ENCODE data around the gene CLEC1A.

The CLEC1A gene

DNA sequence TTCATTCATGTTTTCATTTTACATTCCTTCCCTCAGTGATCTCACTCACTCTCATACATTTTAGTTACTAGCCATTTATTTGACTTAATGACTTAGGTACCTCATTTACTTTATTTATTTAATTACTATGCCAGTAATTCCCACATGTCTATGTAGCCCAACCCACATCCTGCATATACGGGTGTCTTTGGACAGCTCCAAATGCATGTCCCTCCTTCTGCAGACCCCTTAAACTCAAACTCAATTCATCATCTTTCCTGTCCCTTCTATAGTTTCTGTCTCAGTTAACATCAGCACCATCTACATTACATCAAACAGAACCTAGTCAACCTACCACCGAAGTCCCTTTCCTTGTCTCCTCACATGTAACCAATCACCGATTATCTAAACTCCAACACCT lies 2.8 kb downstream of the CLEC1A start:
- H2AFZ ChIP-seq (ENCODE audit: low read depth, low read length), result no peak overlapping the region
- no peaks in the 10 kb centered on the region for H3K27me3 ChIP-seq (ENCODE audit: low read depth, low read length)
- no peaks in the 10 kb centered on the region for H3K9me3 ChIP-seq (ENCODE audit: insufficient read depth, low read length)
- no peaks in the 10 kb centered on the region for H3K79me2 ChIP-seq (ENCODE audit: low read length)
- no peak overlapping the region for H3K4me2 ChIP-seq (ENCODE audit: low read length)
- no peaks in the 10 kb centered on the region for H4K20me1 ChIP-seq (ENCODE audit: insufficient read depth, low read length)
- peaks cover 43% of the 10 kb centered on the region for H3K4me1 ChIP-seq (ENCODE audit: low read length)
- no peak overlapping the region for H3K27ac ChIP-seq (ENCODE audit: low read length)
- H3K4me3 ChIP-seq (ENCODE audit: low read length), result no peak overlapping the region
- H3K9ac ChIP-seq (ENCODE audit: low read length), result no peak overlapping the region
- TF ChIP-seq, protein P1, sequence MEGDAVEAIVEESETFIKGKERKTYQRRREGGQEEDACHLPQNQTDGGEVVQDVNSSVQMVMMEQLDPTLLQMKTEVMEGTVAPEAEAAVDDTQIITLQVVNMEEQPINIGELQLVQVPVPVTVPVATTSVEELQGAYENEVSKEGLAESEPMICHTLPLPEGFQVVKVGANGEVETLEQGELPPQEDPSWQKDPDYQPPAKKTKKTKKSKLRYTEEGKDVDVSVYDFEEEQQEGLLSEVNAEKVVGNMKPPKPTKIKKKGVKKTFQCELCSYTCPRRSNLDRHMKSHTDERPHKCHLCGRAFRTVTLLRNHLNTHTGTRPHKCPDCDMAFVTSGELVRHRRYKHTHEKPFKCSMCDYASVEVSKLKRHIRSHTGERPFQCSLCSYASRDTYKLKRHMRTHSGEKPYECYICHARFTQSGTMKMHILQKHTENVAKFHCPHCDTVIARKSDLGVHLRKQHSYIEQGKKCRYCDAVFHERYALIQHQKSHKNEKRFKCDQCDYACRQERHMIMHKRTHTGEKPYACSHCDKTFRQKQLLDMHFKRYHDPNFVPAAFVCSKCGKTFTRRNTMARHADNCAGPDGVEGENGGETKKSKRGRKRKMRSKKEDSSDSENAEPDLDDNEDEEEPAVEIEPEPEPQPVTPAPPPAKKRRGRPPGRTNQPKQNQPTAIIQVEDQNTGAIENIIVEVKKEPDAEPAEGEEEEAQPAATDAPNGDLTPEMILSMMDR (IDR thresholded peaks at IDR 0.05; ENCODE audit: low read depth, low read length), result no peak
- TF ChIP-seq EZH2phosphoT487 (IDR thresholded peaks at IDR 0.05; ENCODE audit: low read depth), result no peak
- H3K36me3 ChIP-seq (replicated peaks; ENCODE audit: low read depth, low read length), result no peaks in the 10 kb centered on the region

DNA sequence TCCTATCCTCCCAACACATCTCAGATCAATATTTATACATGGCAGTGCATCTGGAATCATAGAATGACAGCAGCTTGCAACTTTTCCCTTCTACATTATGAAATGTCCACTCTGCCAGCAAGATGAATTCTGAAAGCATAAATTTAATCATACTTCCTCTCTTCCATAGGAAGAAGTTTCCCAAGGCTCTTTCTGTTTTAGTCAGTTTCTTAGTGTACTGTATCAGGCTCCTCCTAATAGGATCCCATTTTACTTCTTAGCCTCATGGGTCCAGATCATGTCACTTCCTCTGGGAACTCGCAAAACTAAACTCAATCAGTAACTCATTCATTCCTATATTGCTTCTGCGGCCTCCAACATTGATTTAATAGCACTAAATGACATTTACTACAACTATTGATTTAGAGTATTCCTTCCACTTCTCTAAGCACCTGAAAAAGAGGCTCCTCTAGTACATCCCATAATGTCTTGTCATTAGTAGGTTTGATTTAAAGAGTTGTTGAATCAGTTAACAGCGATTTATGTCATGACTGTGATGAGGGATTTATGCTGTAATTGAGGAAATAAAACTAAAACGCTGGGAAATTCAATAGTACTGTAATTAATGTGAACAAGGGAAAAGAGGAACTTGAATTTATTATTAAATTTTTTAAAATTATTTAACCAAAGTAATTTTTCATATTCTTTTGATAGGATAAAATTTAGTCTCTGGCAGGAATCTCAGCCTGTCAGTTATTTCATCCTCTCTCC lies 4.0 kb downstream of the CLEC1A start:
- no peaks in the 10 kb centered on the region for H3K36me3 ChIP-seq (replicated peaks; ENCODE audit: low read depth, low read length)
- H3K79me2 ChIP-seq (ENCODE audit: low read length), result no peaks in the 10 kb centered on the region
- no peaks in the 10 kb centered on the region for H3K27me3 ChIP-seq (ENCODE audit: low read depth, low read length)
- H3K9ac ChIP-seq (ENCODE audit: low read length), result no peak overlapping the region
- H3K9me3 ChIP-seq (ENCODE audit: insufficient read depth, low read length), result no peaks in the 10 kb centered on the region
- TF ChIP-seq, protein P1 (IDR thresholded peaks at IDR 0.05; ENCODE audit: low read depth, low read length), result no peak
- TF ChIP-seq EZH2phosphoT487 (IDR thresholded peaks at IDR 0.05; ENCODE audit: low read depth), result no peak
- H3K4me2 ChIP-seq (ENCODE audit: low read length), result peak overlapping the region; percentile 69
- peaks cover 53% of the 10 kb centered on the region for H3K4me1 ChIP-seq (ENCODE audit: low read length)
- H3K4me3 ChIP-seq (ENCODE audit: low read length), result peak overlapping the region; percentile 30
- no peak overlapping the region for H2AFZ ChIP-seq (ENCODE audit: low read depth, low read length)
- no peaks in the 10 kb centered on the region for H4K20me1 ChIP-seq (ENCODE audit: insufficient read depth, low read length)
- H3K27ac ChIP-seq (ENCODE audit: low read length), result peak overlapping the region; percentile 78

DNA sequence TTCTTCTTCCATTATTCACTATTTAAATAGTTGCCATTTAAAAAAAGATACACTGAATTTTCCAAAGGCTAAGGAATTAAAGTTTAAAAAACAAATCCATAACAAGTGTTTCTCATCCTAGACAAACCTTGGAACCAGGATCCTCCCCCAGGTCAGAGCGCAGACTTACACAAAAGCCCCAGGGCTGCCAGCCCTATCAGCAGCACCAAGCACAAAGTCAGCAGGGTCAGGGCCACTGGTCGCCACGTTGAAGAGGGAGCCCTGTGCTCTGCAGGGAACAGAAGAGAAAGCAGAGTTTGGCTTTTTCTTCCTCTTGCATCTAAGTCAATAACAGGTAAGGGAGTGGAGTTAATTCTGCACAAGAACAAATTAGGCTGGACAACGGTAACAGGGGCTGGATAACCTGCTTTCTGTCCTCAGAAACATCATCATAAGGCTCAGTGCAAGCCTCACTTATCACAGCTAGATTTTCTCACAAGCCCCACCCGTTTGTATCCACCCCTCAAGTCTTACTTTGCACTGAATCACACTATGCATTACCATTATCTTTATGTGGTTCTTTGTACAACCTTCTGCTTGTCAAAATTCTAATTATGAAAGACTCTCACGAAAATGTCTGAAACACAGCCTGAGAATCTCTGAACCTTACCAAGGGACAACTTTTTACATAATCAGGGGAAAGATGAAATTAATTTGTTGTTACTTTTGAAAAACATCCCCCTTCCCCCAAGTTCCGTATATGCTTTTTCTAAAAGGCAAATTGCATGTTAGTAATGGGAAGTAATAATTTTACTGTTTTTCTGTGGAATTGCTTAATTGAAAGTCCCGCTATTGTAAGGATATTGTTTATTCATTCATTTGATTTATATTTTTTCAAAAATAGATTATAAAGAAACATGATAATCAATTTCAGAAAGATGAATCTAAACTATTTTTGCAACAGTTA lies 9.6 kb downstream of the CLEC1A start:
- H3K27ac ChIP-seq (ENCODE audit: low read length), result peak overlapping the region; percentile 61
- H3K4me2 ChIP-seq (ENCODE audit: low read length), result peak overlapping the region; percentile 89
- H2AFZ ChIP-seq (ENCODE audit: low read depth, low read length), result peak overlapping the region; percentile 65; the same call in 1 of the 2 replicates
- no peaks in the 10 kb centered on the region for H3K79me2 ChIP-seq (ENCODE audit: low read length)
- no peaks in the 10 kb centered on the region for H3K9me3 ChIP-seq (ENCODE audit: insufficient read depth, low read length)
- no peaks in the 10 kb centered on the region for H3K27me3 ChIP-seq (ENCODE audit: low read depth, low read length)
- H4K20me1 ChIP-seq (ENCODE audit: insufficient read depth, low read length), result no peaks in the 10 kb centered on the region
- peaks cover 51% of the 10 kb centered on the region for H3K4me1 ChIP-seq (ENCODE audit: low read length)
- no peak for TF ChIP-seq EZH2phosphoT487 (IDR thresholded peaks at IDR 0.05; ENCODE audit: low read depth)
- peak overlapping the region; percentile 68 for H3K4me3 ChIP-seq (ENCODE audit: low read length)
- H3K9ac ChIP-seq (ENCODE audit: low read length), result peak overlapping the region; percentile 24
- H3K36me3 ChIP-seq (replicated peaks; ENCODE audit: low read depth, low read length), result peaks cover 3% of the 10 kb centered on the region

DNA sequence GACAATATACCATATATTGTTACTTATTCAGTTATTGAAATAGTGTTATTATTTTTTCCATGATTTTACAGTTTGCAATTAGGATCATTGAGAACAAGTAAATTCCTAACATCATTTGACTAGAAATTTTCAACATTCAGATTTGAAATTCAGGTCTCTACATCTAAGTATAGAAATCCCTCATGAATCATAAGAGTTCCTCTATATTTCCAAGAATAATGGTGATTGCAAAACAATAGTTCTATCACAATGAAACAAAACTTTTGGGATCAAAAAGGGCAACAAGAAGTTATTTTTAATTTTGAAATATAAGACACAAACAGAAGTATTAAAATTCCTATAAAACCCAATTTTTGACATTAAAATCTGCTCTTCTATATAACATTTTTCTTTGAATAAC lies 10.8 kb downstream of the CLEC1A start:
- no peak overlapping the region for H2AFZ ChIP-seq (ENCODE audit: low read depth, low read length)
- no peaks in the 10 kb centered on the region for H4K20me1 ChIP-seq (ENCODE audit: insufficient read depth, low read length)
- H3K27ac ChIP-seq (ENCODE audit: low read length), result no peak overlapping the region; the same call in 1 of the 2 replicates
- H3K79me2 ChIP-seq (ENCODE audit: low read length), result no peaks in the 10 kb centered on the region
- no peak for TF ChIP-seq EZH2phosphoT487 (IDR thresholded peaks at IDR 0.05; ENCODE audit: low read depth)
- TF ChIP-seq, protein P1 (IDR thresholded peaks at IDR 0.05; ENCODE audit: low read depth, low read length), result no peak
- peaks cover 39% of the 10 kb centered on the region for H3K4me1 ChIP-seq (ENCODE audit: low read length)
- H3K4me2 ChIP-seq (ENCODE audit: low read length), result peak overlapping the region; percentile 89; the same call in 1 of the 2 replicates
- H3K4me3 ChIP-seq (ENCODE audit: low read length), result no peak overlapping the region
- peaks cover 6% of the 10 kb centered on the region for H3K36me3 ChIP-seq (replicated peaks; ENCODE audit: low read depth, low read length)
- no peak overlapping the region for H3K9ac ChIP-seq (ENCODE audit: low read length)
- no peaks in the 10 kb centered on the region for H3K27me3 ChIP-seq (ENCODE audit: low read depth, low read length)
- 0 out of 2 replicates have a peak, but pooled peaks cover 5% of the 10 kb centered on the region for H3K9me3 ChIP-seq (ENCODE audit: insufficient read depth, low read length)
